SK-N-SH treated with all-trans-retinoic acid at 6 μM for 48 hours (cell line): Measurements from ENCODE around the gene AXIN1.

ENCODE experiments used
- ARNTL ChIP-seq: fragments of 450-650 bp; formaldehyde crosslinking; IDR thresholded peaks from 2 replicates; pipeline ENCODE4 v1.5.0; 2020; ENCODE audit warnings: low read depth, mild to moderate bottlenecking, moderate library complexity, borderline replicate concordance
- CREB5 ChIP-seq: fragments of 250-450 bp; sonication (Bioruptor Pico); IDR thresholded peaks from 2 replicates; pipeline ENCODE4 v1.5.1; 2020; ENCODE audit warnings: low read depth, mild to moderate bottlenecking, moderate library complexity
- CSDC2 ChIP-seq: fragments of 250-450 bp; sonication (Bioruptor Pico); IDR thresholded peaks from 2 replicates; pipeline ENCODE4 v1.5.0; 2020; ENCODE audit warnings: mild to moderate bottlenecking, moderate library complexity
- ESRRG ChIP-seq: fragments of 250-450 bp; sonication (Bioruptor Pico); IDR thresholded peaks from 2 replicates; pipeline ENCODE4 v1.6.1; 2021; ENCODE audit warnings: mild to moderate bottlenecking
- POU6F1 ChIP-seq: fragments of 250-450 bp; sonication (Bioruptor Pico); IDR thresholded peaks from 2 replicates; pipeline ENCODE4 v1.8.0; 2021; ENCODE audit warnings: low read depth, mild to moderate bottlenecking, moderate library complexity, borderline replicate concordance
- TCF4 ChIP-seq: fragments of 250-450 bp; sonication (Bioruptor Pico); IDR thresholded peaks from 2 replicates; pipeline ENCODE4 v1.8.0; 2021; ENCODE audit warnings: mild to moderate bottlenecking, moderate library complexity, borderline replicate concordance
- TSHZ2 ChIP-seq: fragments of 250-450 bp; sonication (Bioruptor Pico); IDR thresholded peaks from 2 replicates; pipeline ENCODE4 v1.5.0; 2020; ENCODE audit warnings: mild to moderate bottlenecking, moderate library complexity
- ZC3H10 ChIP-seq: fragments of 250-450 bp; sonication (Bioruptor Pico); IDR thresholded peaks from 2 replicates; pipeline ENCODE4 v1.5.1; 2021; ENCODE audit warnings: mild to moderate bottlenecking, moderate library complexity
- ZNF8 ChIP-seq: fragments of 450-650 bp; formaldehyde crosslinking; IDR thresholded peaks from 2 replicates; pipeline ENCODE4 v1.5.0; 2020; ENCODE audit warnings: mild to moderate bottlenecking, moderate library complexity

GRCh38 chr16:397736-398332 is 45.3 kb upstream of the AXIN1 start:
- TF ChIP-seq TSHZ2 (CRISPR knock-in tag) (no peak), CREB5 (CRISPR knock-in tag) (no peak), ESRRG (CRISPR knock-in tag) (no peak), ZC3H10 (CRISPR knock-in tag) (no peak), CSDC2 (CRISPR knock-in tag) (no peak), TCF4 (CRISPR knock-in tag) (no peak), POU6F1 (CRISPR knock-in tag) (no peak), ARNTL (no peak), ZNF8 (CRISPR knock-in tag) (no peak)
